ENCODE results near the gene CPN1.

DNA sequence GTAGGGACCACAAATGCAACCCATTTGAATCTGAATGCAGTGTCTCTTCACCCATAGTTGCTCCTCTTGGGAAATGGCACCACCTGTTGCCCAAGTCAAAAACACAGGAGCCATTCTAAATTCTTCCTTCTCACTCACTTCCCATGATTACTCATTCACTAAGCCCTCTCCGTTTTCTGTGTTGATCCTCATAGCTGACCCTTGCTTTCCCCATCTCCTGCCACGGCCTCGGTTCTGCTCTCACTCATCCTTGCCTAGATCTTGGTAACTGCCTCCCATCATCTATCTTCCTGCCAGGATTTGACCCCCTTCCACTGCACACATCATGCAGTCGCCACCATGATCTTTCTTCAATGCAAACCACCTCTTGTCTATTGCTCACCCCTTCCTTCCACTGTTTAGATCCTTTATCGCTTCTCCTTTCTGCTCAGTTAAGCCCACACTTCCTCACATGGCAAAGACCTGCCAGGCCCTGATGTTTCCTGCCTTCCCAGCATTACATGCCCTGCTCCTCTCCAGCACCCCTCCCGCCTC is 19.0 kb upstream of the CPN1 start:
- TF ChIP-seq, protein P1, sequence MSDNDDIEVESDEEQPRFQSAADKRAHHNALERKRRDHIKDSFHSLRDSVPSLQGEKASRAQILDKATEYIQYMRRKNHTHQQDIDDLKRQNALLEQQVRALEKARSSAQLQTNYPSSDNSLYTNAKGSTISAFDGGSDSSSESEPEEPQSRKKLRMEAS (IDR thresholded peaks at IDR 0.05): no peak
- TF ChIP-seq EP300 (IDR thresholded peaks at IDR 0.05; ENCODE audit: borderline replicate concordance): no peak

Data from Ishikawa (cell line).